GM12878 (cell line): ENCODE measurements around the gene S100B. TPM values are rescaled to one million over a fixed set of nuclear protein-coding genes. Genes with fewer than 3 reads are reported as not detected.

Experiments
- ATAC-seq: fragments of 200-7000 bp; cut with Tn5 transposase; 3 replicates; pipeline ENCODE4 v1.9.1; 2020; ENCODE audit warnings: mild to moderate bottlenecking, moderate library complexity
- BruUV-seq: library from RNA; stranded (reverse); fragments of 400-500 nt; replicated peaks from 2 replicates; lab custom pipeline; 2021; lab: Mats Ljungman, UMichigan
- CTCF ChIA-PET: fragments of 300-600 bp; sonication (Branson Sonifier 250); formaldehyde crosslinking; extraction: SDS; loops from one replicate; lab custom pipeline; 2021; ENCODE audit warnings: inconsistent platforms; lab: Yijun Ruan, JAX
- POLR2A ChIA-PET: fragments of 350-600 bp; formaldehyde crosslinking; extraction: SDS; loops from one replicate; lab custom pipeline; 2021; ENCODE audit warnings: inconsistent platforms; lab: Charles Lee
- RAD21 ChIA-PET: fragments of 300-600 bp; sonication (Branson Sonifier 250); formaldehyde crosslinking; loops from one replicate; lab custom pipeline; 2023; ENCODE audit warnings: antibody characterized with exemption; ENCODE audit not compliant: unreplicated experiment; lab: Charles Lee
- SMC1A ChIA-PET: fragments of 300-600 bp; sonication (Branson Sonifier 250); formaldehyde crosslinking; loops from one replicate; lab custom pipeline; 2023; ENCODE audit not compliant: unreplicated experiment, uncharacterized antibody; lab: Charles Lee
- DNase-seq: peaks from one replicate; pipeline ENCODE4 v3.0.0-alpha.2; 2011; ENCODE audit warnings: low read depth, low spot score
- FAIRE-seq: peaks from 3 replicates; lab custom pipeline; 2011; peaks lifted over from hg19 to GRCh38; lab: Jason Lieb, UNC
- H2AFZ ChIP-seq: 2 replicates; pipeline ENCODE4 v1.6.0; 2011; ENCODE audit warnings: low read depth, low read length, control low read depth; ENCODE audit not compliant: control insufficient read depth
- H3K27ac ChIP-seq: 2 replicates; pipeline ENCODE4 v1.5.1; 2011; ENCODE audit warnings: control low read depth; ENCODE audit not compliant: control insufficient read depth, insufficient read depth
- H3K27me3 ChIP-seq, 2 experiments: replicated peaks in 1 of 2; 2 replicates each; pipeline versions ENCODE4 v1.6.0 to v1.6.1; 2011; ENCODE audit warnings: low read length in 1 of 2; ENCODE audit not compliant: control insufficient read depth in 2 of 2, insufficient read depth in 2 of 2
- H3K36me3 ChIP-seq, 2 experiments: 2 replicates each; pipeline ENCODE4 v1.5.1; 2011; ENCODE audit warnings: low read length in 1 of 2; ENCODE audit not compliant: control insufficient read depth in 2 of 2, insufficient read depth in 2 of 2
- H3K4me1 ChIP-seq: 2 replicates; pipeline ENCODE4 v1.6.1; 2011; ENCODE audit warnings: mild to moderate bottlenecking, low read length, moderate library complexity, mixed read lengths; ENCODE audit not compliant: control insufficient read depth, insufficient read depth
- H3K4me2 ChIP-seq: 2 replicates; pipeline ENCODE4 v1.6.0; 2011; ENCODE audit warnings: control low read depth; ENCODE audit not compliant: control insufficient read depth, insufficient read depth
- H3K4me3 ChIP-seq: fragments of 200-600 bp; sonication (generic); 2 replicates; pipeline ENCODE4 v1.5.1; 2016
- H3K79me2 ChIP-seq: 2 replicates; pipeline ENCODE4 v1.6.0; 2011; ENCODE audit warnings: low read length; ENCODE audit not compliant: control insufficient read depth, insufficient read depth
- H3K9ac ChIP-seq: 2 replicates; pipeline ENCODE4 v1.8.0; 2011; ENCODE audit warnings: low read length, control low read depth, mixed read lengths; ENCODE audit not compliant: control insufficient read depth, insufficient read depth
- H3K9me3 ChIP-seq: replicated peaks from 3 replicates; pipeline ENCODE4 v1.5.1; 2011; ENCODE audit warnings: mild to moderate bottlenecking, low read length; ENCODE audit not compliant: control insufficient read depth, insufficient read depth
- H4K20me1 ChIP-seq: 2 replicates; pipeline ENCODE4 v1.6.0; 2011; ENCODE audit not compliant: control insufficient read depth, insufficient read depth
- BCL11A ChIP-seq: IDR thresholded peaks from 2 replicates; pipeline ENCODE4 v1.6.1; 2011; ENCODE audit warnings: low read depth, low read length
- CBX3 ChIP-seq: fragments of 200-600 bp; sonication (generic); IDR thresholded peaks from 2 replicates; pipeline ENCODE4 v1.6.1; 2016; ENCODE audit warnings: low read depth, borderline replicate concordance
- EZH2 ChIP-seq: IDR thresholded peaks from 2 replicates; pipeline ENCODE4 v1.6.1; 2012; ENCODE audit warnings: low read depth, mild to moderate bottlenecking, control low read depth, inconsistent platforms, low read length, borderline replicate concordance; ENCODE audit not compliant: control insufficient read depth
- FOS ChIP-seq: IDR thresholded peaks from 3 replicates; pipeline ENCODE4 v1.6.1; 2011; ENCODE audit warnings: borderline replicate concordance; ENCODE audit not compliant: insufficient read length; ENCODE audit errors: extremely low read depth
- IKZF1 ChIP-seq: fragments of 450-650 bp; conservative IDR thresholded peaks from 2 replicates; pipeline ENCODE4 v1.6.1; 2017; ENCODE audit warnings: antibody characterized with exemption, mild to moderate bottlenecking
- IKZF2 ChIP-seq, 2 experiments: fragments of 450-650 bp; IDR thresholded peaks; 2 replicates each; pipeline ENCODE4 v1.6.1; 2017; ENCODE audit warnings: mild to moderate bottlenecking in 2 of 2, moderate library complexity in 2 of 2
- MTA2 ChIP-seq: fragments of 450-650 bp; IDR thresholded peaks from 2 replicates; pipeline ENCODE4 v1.6.1; 2016; ENCODE audit warnings: low read depth, mild to moderate bottlenecking, moderate library complexity
- MYC ChIP-seq: IDR thresholded peaks from 2 replicates; pipeline ENCODE4 v1.6.1; 2011; ENCODE audit warnings: mild to moderate bottlenecking, low read length, moderate library complexity, inconsistent platforms; ENCODE audit not compliant: insufficient read depth, insufficient replicate concordance, insufficient read length, severe bottlenecking
- NRF1 ChIP-seq: conservative IDR thresholded peaks from 2 replicates; pipeline ENCODE4 v1.6.1; 2011; ENCODE audit warnings: mild to moderate bottlenecking, low read depth, low read length, improper control_type of control experiment
- PAX8 ChIP-seq: fragments of 450-650 bp; IDR thresholded peaks from 2 replicates; pipeline ENCODE4 v1.6.1; 2017; ENCODE audit warnings: mild to moderate bottlenecking, moderate library complexity
- PML ChIP-seq: IDR thresholded peaks from 2 replicates; pipeline ENCODE4 v1.6.1; 2012; ENCODE audit warnings: low read length, inconsistent platforms
- POLR2AphosphoS5 ChIP-seq: IDR thresholded peaks from 2 replicates; pipeline ENCODE4 v1.6.1; 2011; ENCODE audit warnings: mild to moderate bottlenecking, low read length, inconsistent platforms
- RAD21 ChIP-seq: IDR thresholded peaks from 2 replicates; pipeline ENCODE4 v1.6.1; 2011; ENCODE audit warnings: mild to moderate bottlenecking, low read depth, low read length, moderate library complexity; ENCODE audit not compliant: insufficient read depth
- RBBP5 ChIP-seq: fragments of 200-600 bp; sonication (generic); conservative IDR thresholded peaks from 2 replicates; pipeline ENCODE4 v1.6.1; 2016
- TCF7 ChIP-seq: IDR thresholded peaks from 2 replicates; pipeline ENCODE4 v1.6.1; 2014; ENCODE audit warnings: antibody characterized with exemption, borderline replicate concordance
- ZBED1 ChIP-seq: IDR thresholded peaks from 2 replicates; pipeline ENCODE4 v1.6.1; 2016; ENCODE audit warnings: borderline replicate concordance
- ZNF24 ChIP-seq: fragments of 450-650 bp; IDR thresholded peaks from 2 replicates; pipeline ENCODE4 v1.6.1; 2017; ENCODE audit warnings: antibody characterized with exemption, mild to moderate bottlenecking
- ZNF384 ChIP-seq: IDR thresholded peaks from 2 replicates; pipeline ENCODE4 v1.6.1; 2012; ENCODE audit warnings: low read depth, mild to moderate bottlenecking, low read length, improper control_type of control experiment, borderline replicate concordance
- WGBS: methylation state at CpG from one replicate; pipeline ENCODE4 v1.1.6; 2016; ENCODE audit warnings: low lambda C conversion rate; ENCODE audit not compliant: insufficient replicate concordance, insufficient coverage; ENCODE audit errors: missing lambda C conversion rate; 5-methylcytosine and 5-hydroxymethylcytosine counted together
- in situ Hi-C: fragments of 300-500 bp; cut with MboI; formaldehyde crosslinking; loops from 9 replicates; pipeline ENCODE4 v1.14.3; 2018; ENCODE audit warnings: mixed read lengths
- intact Hi-C: fragments of 100-400 bp; cut with micrococcal nuclease; formaldehyde crosslinking; loops from one replicate; pipeline ENCODE4 v1.14.2; 2022; ENCODE audit not compliant: unreplicated experiment
- polyA plus RNA-seq, 11 experiments: library from polyadenylated mRNA; depleted of rRNA in 4 of 11; unstranded in 6 of 11; stranded (reverse) in 5 of 11; fragments of >200 nt; fragmentation: Nextera tagmentation in 4 of 11; fragmentation: Illumina TruSeq in 1 of 11; extraction: Ambion mirVana in 4 of 11; extraction: Trizol in 1 of 11; gene quantifications; 1 replicate in 1 of 11; 2 replicates in 10 of 11; pipeline versions ENCODE4 v1.2.1 to v1.2.3, GENCODE V29; 2011 to 2016; ENCODE audit warnings: inconsistent platforms in 2 of 11, missing spikeins in 2 of 11, low read depth in 1 of 11
- total RNA-seq, 4 experiments: library from RNA; depleted of rRNA in 3 of 4; stranded (reverse); fragments of >200 nt in 3 of 4; fragmentation: Illumina TruSeq in 1 of 4; extraction: Trizol in 1 of 4; gene quantifications; 2 replicates each; pipeline versions ENCODE4 v1.2.1 to v1.2.3, GENCODE V29; 2013 to 2021
- TF ChIP-seq, protein P1 (sequence below): fragments of 450-650 bp; formaldehyde crosslinking; IDR thresholded peaks from 2 replicates; pipeline ENCODE4 v1.4.0; 2020; ENCODE audit warnings: mild to moderate bottlenecking, moderate library complexity
- TF ChIP-seq, protein P2 (sequence below): fragments of 450-650 bp; conservative IDR thresholded peaks from 2 replicates; pipeline ENCODE4 v1.6.1; 2017; ENCODE audit warnings: mild to moderate bottlenecking, moderate library complexity

The S100B gene
- total and polyA plus RNA-seq, 10 of the 15 experiments (the other 5 are each of a cell fraction or from before 2014, with no cell fraction given): 0.11 to 0.22 TPM; not detected in 8

DNA sequence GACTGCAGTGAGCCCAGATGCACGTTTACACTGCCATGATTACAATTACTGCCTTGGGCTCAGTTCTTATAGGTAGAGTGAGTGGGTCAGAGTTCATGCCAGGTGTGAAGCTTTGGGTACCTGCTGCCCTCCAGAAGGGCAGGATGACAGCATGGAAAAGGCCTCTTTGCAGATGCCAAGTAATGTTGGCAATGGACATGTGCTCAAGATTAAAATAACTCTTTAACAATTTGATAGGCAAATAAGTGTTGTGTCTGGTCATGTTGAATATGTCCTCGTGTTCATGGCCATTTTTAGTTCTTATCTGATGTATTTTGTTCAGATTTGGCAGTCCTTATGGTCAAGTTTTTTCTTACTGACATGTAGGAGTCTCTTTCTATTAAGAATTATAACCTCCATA lies 34.8 kb downstream of the S100B start (continued):
- TF ChIP-seq EZH2 (no peak), FOS (no peak), POLR2AphosphoS5 (no peak), IKZF1 (no peak), MTA2 (no peak)

DNA sequence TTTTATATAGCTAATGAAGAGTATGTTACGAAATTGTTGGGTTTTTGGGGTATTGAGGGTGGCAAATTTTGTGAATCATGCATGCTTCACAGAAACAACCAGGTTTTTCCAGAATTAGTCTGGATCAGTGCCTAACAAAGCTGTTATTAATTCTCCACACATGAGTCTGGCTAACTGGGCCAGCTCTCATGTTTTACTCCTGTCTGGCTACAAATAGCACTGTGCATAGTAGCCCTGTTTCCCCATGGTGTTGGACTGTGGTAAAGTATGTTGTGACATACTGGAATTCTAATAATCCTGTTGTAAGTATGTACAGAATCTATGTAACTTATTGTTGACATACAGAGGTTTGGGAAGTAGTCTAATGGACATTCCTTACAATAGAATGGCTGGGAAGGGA lies 35.8 kb downstream of the S100B start:
- H3K79me2 ChIP-seq: no peaks in the 10 kb centered on the region
- intact Hi-C loops: no loop called here
- H3K4me3 ChIP-seq: no peak overlapping the region
- H3K9ac ChIP-seq: no peak overlapping the region
- H3K36me3 ChIP-seq: peaks cover 2 to 22% of the 10 kb centered on the region in 2 experiments
- no peak for ATAC-seq
- no peak overlapping the region for H3K27ac ChIP-seq
- TF ChIP-seq RAD21: no peak
- TF ChIP-seq, protein P1, sequence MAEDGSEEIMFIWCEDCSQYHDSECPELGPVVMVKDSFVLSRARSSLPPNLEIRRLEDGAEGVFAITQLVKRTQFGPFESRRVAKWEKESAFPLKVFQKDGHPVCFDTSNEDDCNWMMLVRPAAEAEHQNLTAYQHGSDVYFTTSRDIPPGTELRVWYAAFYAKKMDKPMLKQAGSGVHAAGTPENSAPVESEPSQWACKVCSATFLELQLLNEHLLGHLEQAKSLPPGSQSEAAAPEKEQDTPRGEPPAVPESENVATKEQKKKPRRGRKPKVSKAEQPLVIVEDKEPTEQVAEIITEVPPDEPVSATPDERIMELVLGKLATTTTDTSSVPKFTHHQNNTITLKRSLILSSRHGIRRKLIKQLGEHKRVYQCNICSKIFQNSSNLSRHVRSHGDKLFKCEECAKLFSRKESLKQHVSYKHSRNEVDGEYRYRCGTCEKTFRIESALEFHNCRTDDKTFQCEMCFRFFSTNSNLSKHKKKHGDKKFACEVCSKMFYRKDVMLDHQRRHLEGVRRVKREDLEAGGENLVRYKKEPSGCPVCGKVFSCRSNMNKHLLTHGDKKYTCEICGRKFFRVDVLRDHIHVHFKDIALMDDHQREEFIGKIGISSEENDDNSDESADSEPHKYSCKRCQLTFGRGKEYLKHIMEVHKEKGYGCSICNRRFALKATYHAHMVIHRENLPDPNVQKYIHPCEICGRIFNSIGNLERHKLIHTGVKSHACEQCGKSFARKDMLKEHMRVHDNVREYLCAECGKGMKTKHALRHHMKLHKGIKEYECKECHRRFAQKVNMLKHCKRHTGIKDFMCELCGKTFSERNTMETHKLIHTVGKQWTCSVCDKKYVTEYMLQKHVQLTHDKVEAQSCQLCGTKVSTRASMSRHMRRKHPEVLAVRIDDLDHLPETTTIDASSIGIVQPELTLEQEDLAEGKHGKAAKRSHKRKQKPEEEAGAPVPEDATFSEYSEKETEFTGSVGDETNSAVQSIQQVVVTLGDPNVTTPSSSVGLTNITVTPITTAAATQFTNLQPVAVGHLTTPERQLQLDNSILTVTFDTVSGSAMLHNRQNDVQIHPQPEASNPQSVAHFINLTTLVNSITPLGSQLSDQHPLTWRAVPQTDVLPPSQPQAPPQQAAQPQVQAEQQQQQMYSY (CRISPR knock-in tag): no peak
- TF ChIP-seq MYC: no peak
- no peak for TF ChIP-seq PML
- no peak for TF ChIP-seq TCF7
- no peak for TF ChIP-seq ZBED1
- no peak for TF ChIP-seq NRF1
- TF ChIP-seq FOS: no peak
- TF ChIP-seq ZNF24: no peak
- TF ChIP-seq, protein P2, sequence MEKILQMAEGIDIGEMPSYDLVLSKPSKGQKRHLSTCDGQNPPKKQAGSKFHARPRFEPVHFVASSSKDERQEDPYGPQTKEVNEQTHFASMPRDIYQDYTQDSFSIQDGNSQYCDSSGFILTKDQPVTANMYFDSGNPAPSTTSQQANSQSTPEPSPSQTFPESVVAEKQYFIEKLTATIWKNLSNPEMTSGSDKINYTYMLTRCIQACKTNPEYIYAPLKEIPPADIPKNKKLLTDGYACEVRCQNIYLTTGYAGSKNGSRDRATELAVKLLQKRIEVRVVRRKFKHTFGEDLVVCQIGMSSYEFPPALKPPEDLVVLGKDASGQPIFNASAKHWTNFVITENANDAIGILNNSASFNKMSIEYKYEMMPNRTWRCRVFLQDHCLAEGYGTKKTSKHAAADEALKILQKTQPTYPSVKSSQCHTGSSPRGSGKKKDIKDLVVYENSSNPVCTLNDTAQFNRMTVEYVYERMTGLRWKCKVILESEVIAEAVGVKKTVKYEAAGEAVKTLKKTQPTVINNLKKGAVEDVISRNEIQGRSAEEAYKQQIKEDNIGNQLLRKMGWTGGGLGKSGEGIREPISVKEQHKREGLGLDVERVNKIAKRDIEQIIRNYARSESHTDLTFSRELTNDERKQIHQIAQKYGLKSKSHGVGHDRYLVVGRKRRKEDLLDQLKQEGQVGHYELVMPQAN: no peak
- no peak for TF ChIP-seq BCL11A
- no peak for TF ChIP-seq CBX3
- TF ChIP-seq PAX8: no peak
- TF ChIP-seq RBBP5: no peak
- TF ChIP-seq ZNF384: no peak
- TF ChIP-seq IKZF2 (IDR thresholded peaks at IDR 0.05): no peak
- TF ChIP-seq, all 136 proteins: peak for 0
- WGBS: 95% methylated on average over 1 of the region's 1 CpG
- ChIA-PET SMC1A (interaction anchor here (0.7 kb wide), 1 partner anchor 39 kb away, joined by 4 read pairs; no protein-coding TSS in a partner anchor), RAD21 (no interaction called here), CTCF (no interaction called here), POLR2A (no interaction called here)
- Histone ChIP-seq H3K9me3 (peaks cover 8% of the 10 kb centered on the region; the same call in 2 of the 3 replicates), H4K20me1 (no peaks in the 10 kb centered on the region), H2AFZ (no peak overlapping the region), H3K4me2 (no peak overlapping the region), H3K27me3 (no peaks in the 10 kb centered on the region), H3K4me1 (no peaks in the 10 kb centered on the region)
- BruUV-seq: no TSS peak
- in situ Hi-C loops: no loop called here
- DNase-seq: no peak
- no peak for FAIRE-seq
